Effector memory CD8-positive, alpha-beta T cell (primary cell): ENCODE results near the gene VEZF1.

ENCODE experiments used
- ATAC-seq: fragments of 150-1000 bp; cut with Tn5 transposase; replicated peaks from 2 replicates; pipeline ENCODE4 v1.10.0; 2021; ENCODE audit warnings: mild to moderate bottlenecking, moderate library complexity
- DNase-seq, 3 experiments: peaks; one replicate each; pipeline ENCODE4 v3.0.0; 2021
- H3K27ac Mint-ChIP-seq, 2 donors: one replicate each; pipeline ENCODE4 v1.8.0; 2022; ENCODE audit warnings: mild to moderate bottlenecking in 2 of 2, mixed read lengths in 2 of 2, moderate library complexity in 2 of 2
- H3K27me3 Mint-ChIP-seq, 2 donors: one replicate each; pipeline ENCODE4 v1.8.0; 2022; ENCODE audit warnings: mixed read lengths in 2 of 2
- H3K36me3 Mint-ChIP-seq: one replicate; pipeline ENCODE4 v1.8.0; 2022; ENCODE audit warnings: mild to moderate bottlenecking, moderate library complexity, mixed read lengths; ENCODE audit not compliant: insufficient read depth
- H3K4me1 Mint-ChIP-seq, 2 donors: one replicate each; pipeline ENCODE4 v1.8.0; 2022; ENCODE audit warnings: low read depth in 2 of 2, mixed read lengths in 2 of 2
- H3K4me3 Mint-ChIP-seq, 2 donors: one replicate each; pipeline ENCODE4 v1.8.0; 2022; ENCODE audit warnings: mild to moderate bottlenecking in 2 of 2, mixed read lengths in 2 of 2, moderate library complexity in 2 of 2
- H3K9me3 Mint-ChIP-seq, 2 donors: one replicate each; pipeline ENCODE4 v1.8.0; 2022; ENCODE audit warnings: mixed read lengths in 2 of 2

The VEZF1 gene

DNA sequence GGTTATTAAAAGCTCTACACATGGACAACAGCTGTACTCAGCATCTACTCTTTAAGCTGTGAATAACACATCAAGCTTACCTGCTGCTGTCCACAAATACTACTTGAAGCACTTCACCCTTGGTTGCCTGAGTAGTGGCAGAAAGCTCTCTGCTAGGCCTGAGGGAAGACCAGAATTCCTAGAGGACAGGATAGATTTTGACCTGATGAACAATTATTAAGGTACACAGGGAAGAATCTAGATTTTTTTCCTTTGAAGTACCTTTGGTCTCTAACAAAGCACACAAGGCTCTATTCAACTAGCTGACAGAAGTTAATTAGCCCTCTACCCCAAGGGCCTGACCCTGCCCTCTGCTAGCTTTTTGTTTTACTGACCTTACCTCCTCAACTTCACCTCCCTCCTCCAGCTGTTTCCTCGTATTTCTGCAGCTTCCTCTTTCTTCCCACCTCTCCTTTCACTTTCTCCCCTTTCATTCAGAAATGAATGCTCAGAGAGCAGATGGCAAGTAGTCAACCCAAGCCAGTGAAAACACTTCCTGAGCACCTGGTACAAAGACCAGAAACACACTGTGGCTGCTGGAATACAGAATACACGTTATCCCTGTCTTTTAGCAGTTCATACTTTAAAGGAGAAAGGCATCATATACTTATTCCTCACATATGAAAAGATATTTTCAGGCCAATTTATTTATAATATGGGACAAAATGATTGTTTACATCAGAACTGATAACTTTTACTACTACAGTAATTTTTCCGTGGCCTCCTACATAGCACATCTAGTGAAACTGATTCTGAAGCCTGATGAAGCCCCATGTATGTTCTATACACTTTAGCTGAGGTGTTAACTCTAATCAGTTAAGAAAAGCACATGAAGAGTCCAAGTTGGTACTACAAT lies 5.7 kb upstream of the VEZF1 start:
- H3K4me1 Mint-ChIP-seq: peaks cover 13 to 23% of the 10 kb centered on the region in 2 donors
- ATAC-seq (no peak), DNase-seq (no peak)
- H3K4me3 Mint-ChIP-seq: no peak overlapping the region
- H3K36me3 Mint-ChIP-seq: peaks cover 12% of the 10 kb centered on the region
- no peaks in the 10 kb centered on the region for H3K9me3 Mint-ChIP-seq
- peak overlapping the region; percentile 30 to 58 for H3K27ac Mint-ChIP-seq
- H3K27me3 Mint-ChIP-seq: no peaks in the 10 kb centered on the region

DNA sequence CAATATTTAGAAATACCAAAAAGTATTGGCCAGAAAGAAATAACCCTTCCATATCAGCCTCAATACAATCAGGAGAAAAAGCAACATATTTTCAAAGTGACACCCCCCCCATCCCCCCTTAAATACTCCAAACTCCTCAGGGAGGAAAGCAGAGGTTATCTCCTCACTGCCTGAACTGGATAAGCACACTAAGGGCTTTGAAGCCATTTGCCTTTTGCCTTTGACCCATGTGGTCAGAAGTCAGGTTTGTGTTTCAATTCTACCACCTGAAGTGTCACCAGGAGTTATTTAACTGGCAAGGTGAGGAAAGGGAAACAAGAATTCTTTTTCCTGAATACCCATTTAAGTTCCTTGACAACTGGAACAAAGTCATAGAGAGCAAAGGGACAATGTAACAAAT lies 3.5 kb upstream of the VEZF1 start:
- ATAC-seq: no peak
- H3K27ac Mint-ChIP-seq: no peak overlapping the region
- no peaks in the 10 kb centered on the region for H3K27me3 Mint-ChIP-seq
- H3K9me3 Mint-ChIP-seq: no peaks in the 10 kb centered on the region
- H3K4me3 Mint-ChIP-seq: no peak overlapping the region
- H3K36me3 Mint-ChIP-seq: peaks cover 21% of the 10 kb centered on the region
- H3K4me1 Mint-ChIP-seq: peaks cover 18 to 30% of the 10 kb centered on the region in 2 donors
- DNase-seq: no peak

DNA sequence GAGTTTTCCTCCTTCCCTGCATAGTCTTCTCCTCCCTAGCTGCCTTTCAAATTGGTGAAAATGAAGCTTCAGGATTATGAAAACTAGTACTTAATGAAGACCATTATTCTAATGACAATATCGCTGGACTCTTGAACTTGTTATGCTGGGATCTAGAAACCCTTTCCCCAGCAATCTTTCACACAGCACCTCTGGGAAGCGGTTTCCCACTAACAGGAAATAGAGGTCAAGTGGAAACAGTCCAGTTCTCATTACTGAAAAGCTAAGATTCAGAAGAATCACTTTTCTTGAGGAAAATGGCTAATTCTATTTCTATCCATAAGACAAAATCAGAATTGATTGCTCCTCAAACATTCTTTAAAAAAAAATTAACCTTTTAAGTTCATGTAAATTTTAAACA lies 2.0 kb upstream of the VEZF1 start:
- ATAC-seq (no peak), DNase-seq (no peak)
- peak overlapping the region in 1 of 2 donors; percentile 92 for H3K4me3 Mint-ChIP-seq
- no peak overlapping the region for H3K27ac Mint-ChIP-seq
- H3K36me3 Mint-ChIP-seq: peaks cover 24% of the 10 kb centered on the region
- peaks cover 20 to 39% of the 10 kb centered on the region in 2 donors for H3K4me1 Mint-ChIP-seq
- no peaks in the 10 kb centered on the region for H3K27me3 Mint-ChIP-seq
- no peaks in the 10 kb centered on the region for H3K9me3 Mint-ChIP-seq

DNA sequence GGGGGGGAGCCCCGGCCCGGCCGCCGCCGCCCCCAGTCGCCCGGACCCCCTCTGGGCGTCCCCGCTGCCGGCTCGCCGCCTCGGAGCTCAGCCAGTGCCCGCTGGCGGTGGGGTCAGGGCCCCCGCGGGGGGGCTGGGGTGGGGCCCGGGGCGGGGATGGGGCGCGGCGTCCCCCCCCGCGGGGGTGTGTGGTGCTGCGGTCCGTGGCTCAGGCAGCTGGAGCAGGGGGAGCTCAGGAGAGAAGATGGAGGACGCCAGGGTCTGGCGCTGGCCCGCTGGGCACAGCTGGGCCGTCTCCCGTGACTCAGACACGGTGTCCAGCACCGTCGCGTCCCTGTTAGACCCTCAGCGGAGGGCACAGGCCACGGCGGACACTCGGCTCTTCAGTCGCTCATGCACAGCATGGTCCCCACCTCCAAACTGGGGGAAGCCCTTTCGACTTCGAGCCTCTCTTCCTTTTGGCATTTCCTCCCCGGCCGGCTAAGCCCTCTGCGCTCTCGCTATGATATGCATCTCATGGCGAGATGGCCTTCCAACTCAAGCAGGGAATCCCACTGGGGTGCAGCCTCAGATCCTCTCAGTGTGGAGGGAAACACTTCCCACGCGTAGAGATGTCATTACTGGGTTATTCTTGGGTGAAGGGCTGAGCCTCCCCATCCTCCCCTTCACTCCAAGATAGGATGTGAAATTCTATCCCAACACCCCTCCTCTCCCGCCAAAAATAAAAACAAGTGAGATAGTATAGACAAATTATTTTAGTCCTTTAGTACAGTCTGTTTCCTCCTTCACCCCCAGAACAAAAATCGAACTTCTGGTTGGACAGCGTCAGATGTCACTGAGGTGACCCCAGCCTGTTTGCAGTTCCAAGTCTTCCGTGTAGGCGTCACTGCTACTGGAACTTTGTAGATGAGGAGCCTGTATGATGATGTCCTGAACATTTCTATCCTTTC lies 522 bp upstream of the VEZF1 start:
- Mint-ChIP-seq H3K27me3 (no peaks in the 10 kb centered on the region), H3K4me3 (peak overlapping the region; percentile 92 to 93), H3K4me1 (peaks cover 30 to 44% of the 10 kb centered on the region in 2 donors), H3K27ac (peak overlapping the region; percentile 93 to 94), H3K9me3 (no peaks in the 10 kb centered on the region), H3K36me3 (peaks cover 24% of the 10 kb centered on the region)
- DNase-seq (peak; percentile 56 to 59 (median 57)), ATAC-seq (peak; percentile 71)

DNA sequence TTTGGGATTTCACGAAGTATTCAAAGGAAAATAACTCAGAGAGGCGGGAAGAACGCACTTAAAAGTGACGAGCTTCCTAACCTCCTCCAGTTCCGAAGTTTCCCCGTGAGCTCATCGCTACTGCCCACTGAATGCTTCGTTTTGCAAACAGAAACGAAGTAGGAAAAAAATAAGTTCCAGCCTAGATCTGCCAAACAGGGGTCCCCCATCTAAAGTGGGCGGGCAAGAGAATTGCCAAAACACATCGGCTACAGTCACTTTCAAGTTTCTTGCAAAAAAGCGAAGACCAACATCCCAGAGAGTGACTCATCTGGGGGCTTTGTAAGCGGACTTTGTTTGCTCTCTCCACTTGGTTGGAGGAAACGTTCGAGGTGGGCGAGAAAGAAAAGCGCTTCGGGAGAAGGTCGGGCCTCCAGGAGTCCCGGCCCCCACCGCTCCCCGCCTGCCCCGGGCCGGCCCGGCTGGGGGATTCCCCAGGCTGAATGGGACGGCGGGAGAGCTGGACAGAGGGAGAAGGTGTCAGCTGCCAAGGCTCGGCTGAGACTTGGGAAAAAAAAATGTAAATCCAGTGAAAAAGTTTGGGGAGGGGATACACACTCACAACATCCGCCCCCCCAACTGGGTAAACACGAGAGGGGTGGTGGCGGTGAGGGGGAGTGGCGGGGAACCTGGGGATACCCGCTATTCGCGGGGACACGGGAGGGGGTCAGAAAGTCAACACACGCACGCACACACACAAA lies 1.0 kb downstream of the VEZF1 start:
- peak overlapping the region; percentile 92 to 93 for H3K4me3 Mint-ChIP-seq
- peak in 1 of 3 experiments; percentile 21 for DNase-seq
- peak overlapping the region; percentile 90 to 95 for H3K27ac Mint-ChIP-seq
- peaks cover 28% of the 10 kb centered on the region for H3K36me3 Mint-ChIP-seq
- H3K9me3 Mint-ChIP-seq: no peaks in the 10 kb centered on the region
- H3K27me3 Mint-ChIP-seq: no peaks in the 10 kb centered on the region
- ATAC-seq: no peak
- peaks cover 43 to 56% of the 10 kb centered on the region in 2 donors for H3K4me1 Mint-ChIP-seq

DNA sequence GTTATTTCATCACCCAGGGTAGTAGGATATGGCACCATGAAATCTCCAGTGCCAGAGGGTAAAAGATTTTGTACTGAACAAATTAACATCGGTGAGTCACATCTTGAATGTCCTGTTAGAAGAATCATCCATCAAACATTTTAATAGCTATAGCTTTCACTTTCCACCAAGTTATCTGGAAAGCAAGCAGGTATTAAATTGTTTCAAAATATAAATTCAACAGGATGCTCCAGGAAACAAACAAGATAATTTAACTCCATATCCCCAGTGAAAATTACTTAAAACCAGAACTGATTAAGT lies 2.4 kb downstream of the VEZF1 start:
- peak overlapping the region; percentile 34 to 61 for H3K4me3 Mint-ChIP-seq
- DNase-seq (no peak), ATAC-seq (no peak)
- peaks cover 42% of the 10 kb centered on the region for H3K36me3 Mint-ChIP-seq
- no peaks in the 10 kb centered on the region for H3K9me3 Mint-ChIP-seq
- H3K27ac Mint-ChIP-seq: peak overlapping the region in 1 of 2 donors; percentile 6
- no peaks in the 10 kb centered on the region for H3K27me3 Mint-ChIP-seq
- H3K4me1 Mint-ChIP-seq: peaks cover 53 to 69% of the 10 kb centered on the region in 2 donors

DNA sequence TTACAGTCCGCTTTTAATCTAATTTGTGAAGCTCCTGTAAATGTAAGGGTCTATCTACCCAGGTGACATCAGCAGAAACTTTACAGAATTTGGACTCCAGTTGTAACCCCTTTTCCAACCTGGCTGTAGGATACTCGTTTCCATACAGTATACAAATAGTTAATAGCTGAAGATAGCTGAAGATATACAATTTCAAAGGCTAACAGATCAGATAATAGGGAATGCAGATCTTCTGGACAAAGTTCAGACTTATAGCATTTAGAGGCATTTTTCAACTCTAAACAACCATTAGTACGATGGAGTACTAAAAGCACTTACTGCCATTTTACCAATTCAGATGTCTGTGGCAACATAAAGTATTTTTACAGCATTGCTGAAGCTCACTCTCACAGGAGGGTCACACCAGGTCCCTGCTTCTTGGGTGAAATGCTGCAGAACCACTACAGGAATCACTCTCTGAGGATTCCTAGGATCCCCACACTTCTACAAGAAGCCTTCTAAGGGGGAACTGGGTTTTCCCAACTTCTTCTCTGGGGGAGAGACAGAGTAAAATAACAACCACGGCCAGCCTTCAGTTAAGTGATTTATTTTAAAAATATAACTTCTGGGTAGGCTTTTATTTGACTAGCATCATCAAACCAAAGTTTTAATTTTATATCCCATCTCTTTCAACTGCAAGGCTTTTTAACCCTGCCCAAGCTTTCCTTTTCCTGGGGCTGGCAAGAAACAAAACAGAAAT lies 2.9 kb downstream of the VEZF1 start:
- ATAC-seq: no peak
- DNase-seq: no peak
- H3K9me3 Mint-ChIP-seq: no peaks in the 10 kb centered on the region
- H3K27ac Mint-ChIP-seq: peak overlapping the region in 1 of 2 donors; percentile 6
- H3K4me1 Mint-ChIP-seq: peaks cover 54 to 73% of the 10 kb centered on the region in 2 donors
- peak overlapping the region; percentile 34 to 61 for H3K4me3 Mint-ChIP-seq
- H3K27me3 Mint-ChIP-seq: no peaks in the 10 kb centered on the region
- H3K36me3 Mint-ChIP-seq: peaks cover 47% of the 10 kb centered on the region

DNA sequence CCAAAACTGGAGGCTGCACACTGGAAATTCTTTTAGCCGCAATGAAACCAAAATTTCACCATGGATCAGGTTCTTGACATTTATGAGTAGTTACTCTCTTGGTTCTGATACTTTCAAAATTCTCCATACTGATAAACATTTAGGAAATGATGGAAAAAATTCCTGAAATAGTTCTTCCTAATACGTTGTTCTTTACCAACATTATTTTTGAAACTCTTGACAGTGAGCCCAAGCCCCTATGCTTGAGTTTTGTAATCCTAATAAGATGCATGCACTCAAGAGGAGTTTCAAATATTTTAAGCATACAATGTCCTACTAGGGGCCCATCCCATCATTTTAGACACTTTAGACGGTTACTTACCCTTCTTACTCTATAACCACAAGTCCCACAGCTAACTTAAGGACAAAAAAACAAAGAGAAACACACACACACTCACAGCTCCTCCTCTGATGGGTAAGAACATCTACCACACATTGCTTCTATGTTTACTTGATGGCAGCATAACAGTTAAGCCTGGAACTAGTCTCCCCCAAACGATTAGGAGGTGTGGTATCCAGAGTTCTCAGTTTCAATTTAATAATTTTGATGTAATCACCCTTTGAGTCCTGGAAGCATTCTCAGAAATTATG lies 3.7 kb downstream of the VEZF1 start:
- H3K27me3 Mint-ChIP-seq: no peaks in the 10 kb centered on the region
- no peak for DNase-seq
- H3K36me3 Mint-ChIP-seq: peaks cover 54% of the 10 kb centered on the region
- ATAC-seq: no peak
- no peaks in the 10 kb centered on the region for H3K9me3 Mint-ChIP-seq
- peaks cover 54 to 73% of the 10 kb centered on the region in 2 donors for H3K4me1 Mint-ChIP-seq
- peak overlapping the region in 1 of 2 donors; percentile 6 for H3K27ac Mint-ChIP-seq
- peak overlapping the region; percentile 26 to 61 for H3K4me3 Mint-ChIP-seq

DNA sequence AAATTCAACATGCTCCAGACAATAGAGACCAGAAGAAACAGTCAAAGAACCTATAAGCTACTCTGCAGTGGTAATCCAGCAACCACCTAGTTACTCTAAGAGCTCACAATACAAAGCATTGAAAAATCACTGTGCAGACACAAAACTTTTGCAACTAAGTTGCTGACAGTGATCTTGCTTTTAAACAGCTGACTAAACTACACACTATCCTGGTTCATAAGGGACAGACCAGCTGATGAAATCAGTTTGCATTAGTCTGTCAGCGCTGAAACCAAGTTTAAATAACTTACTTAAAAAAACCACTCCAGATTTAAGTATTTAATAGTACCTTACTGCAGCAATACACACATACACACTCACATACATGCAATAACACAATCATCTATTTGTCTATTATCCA lies 4.6 kb downstream of the VEZF1 start:
- H3K27me3 Mint-ChIP-seq: no peaks in the 10 kb centered on the region
- peak overlapping the region; percentile 61 to 65 for H3K4me3 Mint-ChIP-seq
- H3K27ac Mint-ChIP-seq: no peak overlapping the region
- peaks cover 57% of the 10 kb centered on the region for H3K36me3 Mint-ChIP-seq
- DNase-seq: no peak
- no peak for ATAC-seq
- H3K4me1 Mint-ChIP-seq: peaks cover 53 to 68% of the 10 kb centered on the region in 2 donors
- no peaks in the 10 kb centered on the region for H3K9me3 Mint-ChIP-seq

DNA sequence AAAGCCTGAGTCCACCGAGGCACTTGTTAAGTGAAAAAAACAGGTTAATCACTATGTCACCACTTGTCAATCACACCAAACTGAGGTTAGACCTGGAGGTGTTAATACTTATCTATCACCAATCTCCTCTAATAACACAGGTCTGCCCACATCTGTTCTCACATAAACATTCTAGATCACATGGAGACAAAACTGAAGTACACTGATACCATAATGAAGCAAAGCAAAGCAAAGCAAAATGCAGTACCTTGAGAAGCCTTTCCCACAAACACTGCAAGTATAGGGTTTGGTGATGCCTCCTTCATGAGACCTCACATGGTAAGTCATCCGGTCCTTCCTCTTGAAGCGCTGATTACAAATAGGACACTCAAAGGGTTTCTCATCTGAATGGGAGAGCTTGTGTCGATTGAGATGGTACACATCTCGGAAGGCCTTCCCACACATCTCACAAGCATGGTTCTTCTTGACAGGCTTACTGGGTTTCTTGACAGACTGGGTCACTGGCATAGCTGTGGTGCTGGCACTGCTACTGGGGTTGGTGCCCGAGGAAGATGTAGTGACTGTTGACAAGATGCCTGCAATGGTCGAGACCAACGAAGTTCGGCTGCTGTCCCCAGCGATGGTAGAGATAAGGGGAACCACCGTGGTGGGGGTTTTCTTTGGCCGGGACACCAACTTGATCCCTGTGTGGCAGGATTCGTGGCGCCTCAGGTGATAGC lies 5.4 kb downstream of the VEZF1 start:
- Mint-ChIP-seq H3K4me1 (peaks cover 57 to 75% of the 10 kb centered on the region in 2 donors), H3K27ac (peak overlapping the region; percentile 69 to 80), H3K4me3 (peak overlapping the region; percentile 61 to 65), H3K27me3 (no peaks in the 10 kb centered on the region), H3K9me3 (no peaks in the 10 kb centered on the region), H3K36me3 (peaks cover 61% of the 10 kb centered on the region)
- DNase-seq (peak in 2 of 3 experiments; percentile 16 to 22), ATAC-seq (peak; percentile 85)

DNA sequence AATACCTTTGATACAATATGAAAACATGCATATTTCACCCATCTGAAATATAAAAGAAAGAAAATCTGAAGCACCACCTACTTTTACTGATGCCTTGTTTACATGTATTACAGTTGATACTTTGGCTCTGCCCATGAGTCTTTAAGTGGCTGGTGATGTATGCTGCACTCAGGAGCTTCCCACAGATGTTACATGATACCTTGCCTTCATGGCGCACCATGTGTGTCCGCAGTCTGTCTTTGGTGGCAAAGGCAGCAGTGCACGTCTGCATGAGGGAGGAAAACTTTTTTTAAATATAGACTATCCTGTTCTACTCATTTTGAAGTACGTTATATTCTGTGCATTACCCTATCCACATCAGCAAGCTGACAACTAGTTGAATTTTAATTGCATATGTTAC lies 7.5 kb downstream of the VEZF1 start:
- H3K27me3 Mint-ChIP-seq: no peaks in the 10 kb centered on the region
- H3K4me3 Mint-ChIP-seq: no peak overlapping the region
- DNase-seq (no peak), ATAC-seq (no peak)
- H3K4me1 Mint-ChIP-seq: peaks cover 55 to 61% of the 10 kb centered on the region in 2 donors
- peaks cover 72% of the 10 kb centered on the region for H3K36me3 Mint-ChIP-seq
- no peak overlapping the region for H3K27ac Mint-ChIP-seq
- H3K9me3 Mint-ChIP-seq: no peaks in the 10 kb centered on the region

DNA sequence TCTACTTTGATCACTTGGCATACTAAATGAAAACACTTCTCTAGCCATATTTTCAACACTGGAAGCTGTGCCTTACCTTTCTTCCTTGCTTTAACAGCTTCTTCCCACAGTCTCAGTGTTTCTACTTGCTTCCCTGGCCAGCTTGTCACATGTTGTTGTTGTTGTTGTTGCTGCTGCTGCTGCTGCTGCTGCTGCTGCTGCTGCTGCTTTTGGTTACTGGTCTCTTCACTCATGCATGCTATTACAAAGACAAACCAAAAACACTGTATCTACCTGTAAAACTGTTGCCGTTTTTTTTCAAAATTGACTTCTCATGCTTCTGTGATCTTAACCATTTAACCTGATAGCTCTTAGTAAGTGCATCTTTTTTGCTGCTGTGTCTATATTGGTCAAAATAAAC lies 9.0 kb downstream of the VEZF1 start:
- Mint-ChIP-seq H3K27me3 (no peaks in the 10 kb centered on the region), H3K36me3 (peaks cover 83% of the 10 kb centered on the region), H3K4me3 (no peak overlapping the region), H3K27ac (no peak overlapping the region), H3K4me1 (peaks cover 44 to 49% of the 10 kb centered on the region in 2 donors), H3K9me3 (no peaks in the 10 kb centered on the region)
- no peak for ATAC-seq
- no peak for DNase-seq
